Body of pancreas (tissue), 4 donors: ENCODE data around the gene PPP1R26. TPM values are rescaled to one million over a fixed set of nuclear protein-coding genes. Genes with fewer than 3 reads are reported as not detected.

Source experiments
- ATAC-seq: fragments of 150-250 bp; one replicate; pipeline ENCODE4 v1.9.1; 2016
- DNase-seq, 4 donors: peaks; one replicate each; pipeline ENCODE4 v3.0.0-alpha.2; 2019
- H3K27ac ChIP-seq, 4 donors: fragments of 200-600 bp; sonication (generic); 1 replicate in 3 of 4; 2 replicates in 1 of 4; pipeline versions ENCODE4 v1.5.1 to v1.6.1; 2016 to 2019; ENCODE audit warnings: mild to moderate bottlenecking in 1 of 4, mixed read lengths in 1 of 4, moderate library complexity in 1 of 4
- H3K27me3 ChIP-seq, 2 donors: fragments of 200-600 bp; sonication (generic); one replicate each; pipeline ENCODE4 v1.6.0; 2016; ENCODE audit warnings: mild to moderate bottlenecking in 1 of 2
- H3K36me3 ChIP-seq, 2 donors: fragments of 200-600 bp; sonication (generic); replicated peaks in 1 of 2; 2 replicates each; pipeline ENCODE4 v1.5.1; 2016; ENCODE audit warnings: low read depth in 2 of 2; ENCODE audit not compliant: insufficient read depth in 1 of 2
- H3K4me1 ChIP-seq: fragments of 200-600 bp; sonication (generic); one replicate; pipeline ENCODE4 v1.6.0; 2016
- H3K4me3 ChIP-seq, 2 donors: fragments of 200-600 bp; sonication (generic); 1 replicate in 1 of 2; 2 replicates in 1 of 2; pipeline ENCODE4 v1.5.1; 2016 to 2019
- H3K9me3 ChIP-seq, 3 donors: fragments of 200-600 bp; sonication (generic); 1 replicate in 2 of 3; 2 replicates in 1 of 3; pipeline ENCODE4 v1.5.1; 2016
- POLR2A ChIP-seq, 3 donors: fragments of 450-650 bp; IDR thresholded peaks; one replicate each; pipeline ENCODE4 v1.6.1; 2016; ENCODE audit warnings: antibody characterized with exemption in 3 of 3, mild to moderate bottlenecking in 2 of 3
- WGBS, 2 donors: methylation state at CpG; one replicate each; pipeline ENCODE4 v1.1.5; 2017; 5-methylcytosine and 5-hydroxymethylcytosine counted together
- intact Hi-C: fragments of 100-400 bp; cut with DNase I; formaldehyde crosslinking; loops from one replicate; pipeline ENCODE4 v1.15.1; 2023
- total RNA-seq, 2 donors: library from RNA; depleted of rRNA; stranded (reverse); fragments of >200 nt; gene quantifications; one replicate each; pipeline ENCODE4 v1.1.0, GENCODE V29; 2016
- TF ChIP-seq, protein P1 (sequence below), 7 experiments: fragments of 450-650 bp in 4 of 7; fragments of 200-600 bp in 3 of 7; sonication (generic) in 3 of 7; IDR thresholded peaks; one replicate each; pipeline ENCODE4 v1.5.1; 2016 to 2019; ENCODE audit warnings: antibody characterized with exemption in 7 of 7

PPP1R26 gene
- total RNA-seq, 2 donors from 2014 or later: 17.8 to 17.9 TPM

DNA sequence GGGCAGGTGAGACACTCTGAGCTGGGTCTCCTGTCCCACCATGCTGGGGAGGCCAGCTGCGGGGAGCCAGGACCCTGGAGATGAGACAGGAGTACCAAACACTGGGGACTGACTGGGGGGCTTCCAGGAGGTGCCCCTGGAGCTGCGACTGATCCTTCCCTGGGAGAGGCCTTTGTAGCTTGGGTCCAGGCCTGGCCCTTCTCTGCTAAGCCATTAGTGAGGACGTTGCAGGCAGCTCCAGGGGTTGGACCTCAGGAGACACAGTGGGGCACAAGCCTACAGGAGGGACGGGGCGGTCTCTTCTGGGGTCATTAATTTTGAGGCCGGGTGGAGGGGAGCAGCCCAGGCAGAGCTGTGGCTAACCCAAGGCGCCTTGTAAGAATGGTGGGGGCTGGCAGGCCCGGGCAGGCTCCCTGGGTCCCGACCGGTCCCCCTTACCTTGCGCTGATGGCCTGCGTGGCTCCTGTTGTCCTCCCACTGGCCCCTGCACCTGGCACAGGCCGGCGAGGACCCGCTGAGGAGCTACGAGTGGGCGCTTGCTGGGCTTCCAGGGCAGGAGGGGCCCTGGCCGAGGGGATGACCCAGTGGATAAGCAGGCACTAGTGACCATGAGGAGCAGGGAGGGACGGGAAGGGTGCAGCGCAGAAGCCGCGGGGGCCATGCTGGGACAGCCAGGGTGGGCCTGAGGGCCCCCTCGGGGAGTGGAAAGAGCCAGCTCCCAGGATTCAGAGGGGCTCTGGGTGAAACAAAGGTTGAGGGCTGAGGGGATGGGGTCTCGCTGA, 26.0 kb downstream of the PPP1R26 start:
- no peak overlapping the region for H3K27ac ChIP-seq
- no peaks in the 10 kb centered on the region for H3K9me3 ChIP-seq
- peaks cover 7 to 10% of the 10 kb centered on the region in 2 donors for H3K36me3 ChIP-seq
- ATAC-seq: no peak
- H3K4me1 ChIP-seq: peaks cover 16% of the 10 kb centered on the region
- WGBS, 2 donors: 82% methylated on average over 12 to 20 of the region's 24 CpGs
- intact Hi-C loops: no loop called here
- TF ChIP-seq POLR2A (IDR thresholded peaks at IDR 0.05): no peak
- TF ChIP-seq, protein P1, sequence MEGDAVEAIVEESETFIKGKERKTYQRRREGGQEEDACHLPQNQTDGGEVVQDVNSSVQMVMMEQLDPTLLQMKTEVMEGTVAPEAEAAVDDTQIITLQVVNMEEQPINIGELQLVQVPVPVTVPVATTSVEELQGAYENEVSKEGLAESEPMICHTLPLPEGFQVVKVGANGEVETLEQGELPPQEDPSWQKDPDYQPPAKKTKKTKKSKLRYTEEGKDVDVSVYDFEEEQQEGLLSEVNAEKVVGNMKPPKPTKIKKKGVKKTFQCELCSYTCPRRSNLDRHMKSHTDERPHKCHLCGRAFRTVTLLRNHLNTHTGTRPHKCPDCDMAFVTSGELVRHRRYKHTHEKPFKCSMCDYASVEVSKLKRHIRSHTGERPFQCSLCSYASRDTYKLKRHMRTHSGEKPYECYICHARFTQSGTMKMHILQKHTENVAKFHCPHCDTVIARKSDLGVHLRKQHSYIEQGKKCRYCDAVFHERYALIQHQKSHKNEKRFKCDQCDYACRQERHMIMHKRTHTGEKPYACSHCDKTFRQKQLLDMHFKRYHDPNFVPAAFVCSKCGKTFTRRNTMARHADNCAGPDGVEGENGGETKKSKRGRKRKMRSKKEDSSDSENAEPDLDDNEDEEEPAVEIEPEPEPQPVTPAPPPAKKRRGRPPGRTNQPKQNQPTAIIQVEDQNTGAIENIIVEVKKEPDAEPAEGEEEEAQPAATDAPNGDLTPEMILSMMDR (IDR thresholded peaks at IDR 0.05): no peak
- peak in 1 of 4 donors; percentile 12 for DNase-seq
- H3K4me3 ChIP-seq: no peak overlapping the region
- no peaks in the 10 kb centered on the region for H3K27me3 ChIP-seq

DNA sequence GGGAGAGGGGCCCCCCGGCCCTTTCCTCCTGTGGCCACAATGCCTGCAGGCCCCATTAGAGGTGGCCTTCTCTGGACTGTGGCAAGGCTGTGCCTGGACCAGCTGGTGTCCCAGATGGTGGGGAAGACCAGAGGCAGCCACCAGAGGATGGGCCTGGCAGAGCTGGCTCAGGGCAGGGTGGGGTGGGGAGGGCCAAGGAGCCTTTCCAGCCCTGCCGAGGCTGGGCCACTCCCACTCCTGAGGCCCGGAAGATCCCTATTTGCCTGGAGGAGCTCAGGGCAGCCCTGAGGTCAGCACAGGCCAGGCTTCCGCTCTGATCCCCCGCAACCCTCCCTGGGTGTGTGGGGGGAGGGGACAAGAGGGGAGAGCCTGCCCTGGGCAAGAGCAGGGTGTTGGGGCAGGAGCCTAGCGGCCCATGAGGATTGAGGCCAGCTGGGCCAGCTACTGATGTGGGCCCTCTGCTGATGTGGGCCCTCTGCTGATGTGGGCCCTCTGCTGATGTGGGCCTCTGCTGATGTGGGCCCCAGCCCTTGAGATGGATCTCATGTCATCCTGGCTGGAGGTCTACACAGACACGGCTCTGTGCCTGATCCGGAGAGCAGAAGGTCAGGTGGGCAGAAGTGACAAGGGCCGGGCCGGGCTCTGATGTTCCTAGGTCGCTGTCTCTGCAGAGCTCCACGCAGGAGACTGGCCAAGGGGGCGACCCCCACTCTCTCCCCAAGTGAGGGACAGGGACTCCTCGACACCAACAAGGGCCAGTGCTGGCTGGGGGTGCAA, 26.9 kb downstream of the PPP1R26 start:
- Histone ChIP-seq H3K36me3 (peaks cover 7 to 10% of the 10 kb centered on the region in 2 donors), H3K9me3 (no peaks in the 10 kb centered on the region), H3K4me1 (peaks cover 11% of the 10 kb centered on the region), H3K4me3 (no peak overlapping the region), H3K27ac (no peak overlapping the region), H3K27me3 (no peaks in the 10 kb centered on the region)
- intact Hi-C loops: no loop called here
- TF ChIP-seq, protein P1 (IDR thresholded peaks at IDR 0.05): no peak
- no peak for TF ChIP-seq POLR2A (IDR thresholded peaks at IDR 0.05)
- no peak for ATAC-seq
- WGBS, 2 donors: 71 to 78% methylated on average over 6 to 14 of the region's 14 CpGs
- peak in 2 of 4 donors; percentile 3 to 10 for DNase-seq

DNA sequence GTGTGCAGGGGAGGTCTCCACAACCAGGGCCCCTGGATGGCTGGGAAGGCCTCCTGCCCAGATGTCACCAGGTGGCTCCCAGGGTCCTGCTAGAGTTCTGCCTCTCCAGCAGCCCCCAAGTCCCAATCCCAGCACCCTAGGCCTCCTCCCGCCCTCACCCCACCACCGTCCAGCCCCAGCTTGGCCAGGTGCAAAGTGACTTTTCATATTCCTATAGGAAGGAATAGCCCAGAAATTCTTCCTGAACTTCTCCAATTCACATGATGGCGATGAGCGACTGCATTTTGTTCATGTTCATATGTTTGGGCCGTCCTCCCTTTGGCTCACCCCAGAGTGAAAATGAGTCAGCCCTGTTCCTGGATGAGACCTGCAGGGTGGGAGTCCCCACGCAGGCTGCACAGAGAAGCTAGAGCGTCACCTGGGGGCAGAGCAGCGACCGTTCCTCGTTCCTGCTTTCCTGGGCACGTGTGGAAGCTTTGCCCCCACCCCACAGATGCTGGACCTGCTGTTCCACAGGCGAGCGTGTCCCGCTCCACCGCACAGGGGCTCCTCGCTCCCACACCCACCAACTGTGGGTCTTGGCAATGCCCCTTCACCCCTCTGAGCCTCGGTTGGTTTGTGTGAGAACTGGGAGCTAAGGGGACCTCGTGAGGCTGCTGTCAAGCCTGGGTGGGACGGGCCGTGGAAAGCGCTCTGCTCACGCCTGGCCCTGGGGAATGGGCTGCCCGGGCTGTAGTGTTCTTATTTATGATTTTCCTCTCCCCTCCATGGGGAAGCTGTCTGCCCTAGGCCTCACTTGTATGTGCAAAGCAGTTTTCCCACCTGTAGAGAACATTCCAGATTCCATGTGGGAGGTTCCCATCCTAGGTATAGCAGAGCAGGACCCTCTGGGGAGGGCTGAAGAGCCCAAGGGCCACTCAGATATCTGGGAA, 27.8 kb downstream of the PPP1R26 start:
- ATAC-seq: no peak
- WGBS, 2 donors: 74 to 87% methylated on average over 15 to 23 of the region's 23 CpGs
- Histone ChIP-seq H3K36me3 (peaks cover 7 to 10% of the 10 kb centered on the region in 2 donors), H3K4me1 (peaks cover 2% of the 10 kb centered on the region), H3K27me3 (no peaks in the 10 kb centered on the region), H3K4me3 (no peak overlapping the region), H3K9me3 (no peaks in the 10 kb centered on the region), H3K27ac (no peak overlapping the region)
- intact Hi-C loops: no loop called here
- peak in 3 of 4 donors; percentile 2 to 6 (median 3) for DNase-seq
- no peak for TF ChIP-seq POLR2A (IDR thresholded peaks at IDR 0.05)
- TF ChIP-seq, protein P1 (IDR thresholded peaks at IDR 0.05): no peak

DNA sequence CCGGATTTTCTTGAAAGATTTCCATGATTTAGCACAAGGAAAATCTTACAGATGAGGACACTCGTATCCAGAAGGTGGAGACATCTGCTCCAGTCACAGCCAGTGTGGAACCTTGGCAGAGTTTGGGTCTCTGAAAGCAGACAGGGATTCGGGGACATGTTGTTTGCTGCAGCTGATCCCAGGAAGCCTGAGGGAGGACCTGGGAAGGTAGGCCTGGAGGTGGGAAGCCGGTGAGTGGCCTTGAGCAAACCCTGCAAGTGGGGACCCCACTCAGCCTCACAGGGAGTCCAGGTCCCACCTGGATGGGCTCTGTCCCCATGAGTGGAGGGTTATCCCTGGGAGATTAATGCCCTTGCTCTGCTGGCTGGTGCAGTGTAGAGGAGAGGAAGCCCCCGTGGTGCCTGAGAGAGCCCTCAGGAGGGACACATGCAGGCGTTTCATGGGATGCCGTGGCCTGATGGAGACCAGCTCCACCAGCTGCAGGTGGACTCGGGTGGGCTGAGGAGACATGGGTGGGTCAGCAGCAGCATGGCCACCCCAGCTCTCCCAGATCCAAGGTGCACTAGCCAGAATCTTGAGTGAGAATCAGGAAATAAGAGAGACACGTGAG, 28.7 kb downstream of the PPP1R26 start:
- no peaks in the 10 kb centered on the region for H3K9me3 ChIP-seq
- DNase-seq (peak in 3 of 4 donors; percentile 2 to 8 (median 6)), ATAC-seq (no peak)
- H3K27ac ChIP-seq: no peak overlapping the region
- 73 to 82% methylated on average over 7 to 9 of the region's 9 CpGs for WGBS, 2 donors
- H3K4me1 ChIP-seq: no peaks in the 10 kb centered on the region
- TF ChIP-seq, protein P1 (IDR thresholded peaks at IDR 0.05): no peak
- no peak for TF ChIP-seq POLR2A (IDR thresholded peaks at IDR 0.05)
- no peaks in the 10 kb centered on the region for H3K27me3 ChIP-seq
- H3K4me3 ChIP-seq: no peak overlapping the region
- intact Hi-C loops: no loop called here
- peaks cover 7 to 9% of the 10 kb centered on the region in 2 donors for H3K36me3 ChIP-seq
